ENCODE results near the gene CHRM5.
"Not testable (repeated sequence)": the region's sequence is repeated elsewhere in the genome, so short reads cannot be mapped to it uniquely, and the experiment has no call there.

The CHRM5 gene

DNA sequence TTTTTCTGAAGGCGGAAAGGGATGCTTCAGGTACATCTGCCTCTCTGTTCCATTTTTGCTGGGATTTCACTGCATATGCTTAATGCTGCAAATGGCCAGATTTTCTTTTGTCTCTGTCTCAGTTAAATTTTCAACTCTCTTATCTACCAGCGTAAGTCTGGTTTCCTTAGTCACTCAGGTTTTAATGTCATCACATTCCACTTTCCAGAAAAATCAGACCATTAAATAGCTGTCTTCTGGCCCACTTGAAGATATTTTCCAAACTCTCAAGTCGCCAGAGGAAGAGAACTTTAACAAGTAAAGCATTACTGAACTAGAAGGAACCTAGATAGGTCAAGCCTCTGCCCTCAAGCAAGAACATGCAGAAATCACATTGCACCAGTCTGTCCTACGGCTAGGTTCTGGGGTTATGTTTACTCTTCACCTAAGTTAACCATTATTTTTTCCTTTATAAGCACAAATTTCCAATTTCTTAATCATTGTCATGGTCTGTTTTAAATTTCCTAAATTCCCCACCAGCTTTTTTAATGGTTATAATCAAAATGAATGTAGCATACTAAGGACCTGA, 44.2 kb downstream of the CHRM5 start:
- no peaks in the 10 kb centered on the region for H3K9me3 ChIP-seq (ENCODE audit: control insufficient read depth, low read length)
- H3K27me3 ChIP-seq (replicated peaks; ENCODE audit: control insufficient read depth, insufficient read depth, low read length, poor library complexity, severe bottlenecking), result no peaks in the 10 kb centered on the region
- H3K27ac ChIP-seq (ENCODE audit: insufficient read depth, low read length, poor library complexity, severe bottlenecking), result no peak overlapping the region
- H3K4me3 ChIP-seq (ENCODE audit: insufficient read depth, low read depth, low read length, poor library complexity, severe bottlenecking), result no peak overlapping the region
- H3K4me1 ChIP-seq (ENCODE audit: control insufficient read depth, insufficient read depth, low read length, poor library complexity, severe bottlenecking), result no peaks in the 10 kb centered on the region
- no peaks in the 10 kb centered on the region for H3K36me3 ChIP-seq (ENCODE audit: control insufficient read depth, insufficient read depth, low read length)
- no peak for DNase-seq

DNA sequence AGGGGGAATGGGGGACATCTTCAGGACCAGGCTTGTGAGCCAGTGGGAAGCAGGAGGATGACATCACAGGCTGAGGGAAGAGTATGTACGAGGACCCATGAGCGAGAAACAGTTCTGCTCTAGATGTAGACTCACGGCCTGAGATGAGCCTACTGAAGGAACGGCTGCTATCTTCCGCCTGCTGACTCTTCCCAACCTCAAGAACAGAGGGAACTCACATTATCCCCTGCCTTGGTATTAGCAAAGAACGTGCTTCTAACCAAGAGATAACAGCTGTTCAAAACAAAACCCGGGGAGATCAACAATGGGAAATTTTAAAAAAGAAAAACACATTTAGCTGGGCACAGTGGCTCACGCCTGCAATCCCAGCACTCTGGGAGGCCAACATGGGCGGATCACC, 45.4 kb downstream of the CHRM5 start:
- no peak for DNase-seq
- H3K36me3 ChIP-seq (ENCODE audit: control insufficient read depth, insufficient read depth, low read length), result no peaks in the 10 kb centered on the region
- H3K4me3 ChIP-seq (ENCODE audit: insufficient read depth, low read depth, low read length, poor library complexity, severe bottlenecking), result no peak overlapping the region
- H3K9me3 ChIP-seq (ENCODE audit: control insufficient read depth, low read length), result no peaks in the 10 kb centered on the region
- H3K27ac ChIP-seq (ENCODE audit: insufficient read depth, low read length, poor library complexity, severe bottlenecking), result no peak overlapping the region
- no peaks in the 10 kb centered on the region for H3K27me3 ChIP-seq (replicated peaks; ENCODE audit: control insufficient read depth, insufficient read depth, low read length, poor library complexity, severe bottlenecking)
- no peaks in the 10 kb centered on the region for H3K4me1 ChIP-seq (ENCODE audit: control insufficient read depth, insufficient read depth, low read length, poor library complexity, severe bottlenecking)

DNA sequence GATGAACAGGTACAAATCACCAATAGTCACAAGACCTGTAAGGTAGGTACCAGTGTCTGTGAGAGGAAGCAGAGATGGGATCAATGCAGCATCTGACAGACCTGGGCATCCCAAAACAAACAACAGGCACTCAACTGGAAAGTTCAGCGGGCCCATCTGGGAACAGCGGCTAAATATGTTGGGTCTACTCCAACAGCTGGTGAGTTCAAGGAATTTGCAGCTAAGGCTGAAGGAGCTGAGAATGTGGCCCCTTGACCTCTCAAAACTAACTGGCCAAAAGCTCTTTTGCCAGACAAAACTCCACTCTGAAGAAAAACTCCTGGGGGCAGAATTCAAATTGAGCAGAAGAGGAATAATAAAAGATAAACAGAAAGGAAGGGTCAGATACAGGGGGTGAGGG, 46.3 kb downstream of the CHRM5 start:
- Histone ChIP-seq H3K9me3 (ENCODE audit: control insufficient read depth, low read length) (no peaks in the 10 kb centered on the region), H3K27ac (ENCODE audit: insufficient read depth, low read length, poor library complexity, severe bottlenecking) (no peak overlapping the region), H3K27me3 (replicated peaks; ENCODE audit: control insufficient read depth, insufficient read depth, low read length, poor library complexity, severe bottlenecking) (no peaks in the 10 kb centered on the region), H3K4me3 (ENCODE audit: insufficient read depth, low read depth, low read length, poor library complexity, severe bottlenecking) (no peak overlapping the region), H3K4me1 (ENCODE audit: control insufficient read depth, insufficient read depth, low read length, poor library complexity, severe bottlenecking) (no peaks in the 10 kb centered on the region), H3K36me3 (ENCODE audit: control insufficient read depth, insufficient read depth, low read length) (no peaks in the 10 kb centered on the region)
- no peak for DNase-seq

- Histone ChIP-seq H3K4me3 (ENCODE audit: insufficient read depth, low read depth, low read length, poor library complexity, severe bottlenecking) (no peak overlapping the region), H3K9me3 (ENCODE audit: control insufficient read depth, low read length) (no peaks in the 10 kb centered on the region), H3K27ac (ENCODE audit: insufficient read depth, low read length, poor library complexity, severe bottlenecking) (no peak overlapping the region), H3K36me3 (ENCODE audit: control insufficient read depth, insufficient read depth, low read length) (no peaks in the 10 kb centered on the region), H3K27me3 (replicated peaks; ENCODE audit: control insufficient read depth, insufficient read depth, low read length, poor library complexity, severe bottlenecking) (no peaks in the 10 kb centered on the region), H3K4me1 (ENCODE audit: control insufficient read depth, insufficient read depth, low read length, poor library complexity, severe bottlenecking) (no peaks in the 10 kb centered on the region)
- peak in 2 of 3 donors; percentile 2 to 3 for DNase-seq
These were observed 49.8 kb downstream of the CHRM5 start for GRCh38 chr15:34018021-34018645.

GRCh38 chr15:34018738-34019137, 50.4 kb downstream of the CHRM5 start:
- not testable (repeated sequence) for H3K9me3 ChIP-seq (ENCODE audit: control insufficient read depth, low read length); DNase-seq; H3K36me3 ChIP-seq (ENCODE audit: control insufficient read depth, insufficient read depth, low read length); H3K4me3 ChIP-seq (ENCODE audit: insufficient read depth, low read depth, low read length, poor library complexity, severe bottlenecking); H3K4me1 ChIP-seq (ENCODE audit: control insufficient read depth, insufficient read depth, low read length, poor library complexity, severe bottlenecking); H3K27ac ChIP-seq (ENCODE audit: insufficient read depth, low read length, poor library complexity, severe bottlenecking); H3K27me3 ChIP-seq (replicated peaks; ENCODE audit: control insufficient read depth, insufficient read depth, low read length, poor library complexity, severe bottlenecking)

- no peak for DNase-seq
- no peak overlapping the region for H3K27ac ChIP-seq (ENCODE audit: insufficient read depth, low read length, poor library complexity, severe bottlenecking)
- no peaks in the 10 kb centered on the region for H3K9me3 ChIP-seq (ENCODE audit: control insufficient read depth, low read length)
- H3K4me3 ChIP-seq (ENCODE audit: insufficient read depth, low read depth, low read length, poor library complexity, severe bottlenecking), result no peak overlapping the region
- H3K36me3 ChIP-seq (ENCODE audit: control insufficient read depth, insufficient read depth, low read length), result no peaks in the 10 kb centered on the region
- no peaks in the 10 kb centered on the region for H3K4me1 ChIP-seq (ENCODE audit: control insufficient read depth, insufficient read depth, low read length, poor library complexity, severe bottlenecking)
- H3K27me3 ChIP-seq (replicated peaks; ENCODE audit: control insufficient read depth, insufficient read depth, low read length, poor library complexity, severe bottlenecking), result no peaks in the 10 kb centered on the region
These were observed 51.2 kb downstream of the CHRM5 start for GRCh38 chr15:34019369-34019990.

- Histone ChIP-seq H3K4me1 (ENCODE audit: control insufficient read depth, insufficient read depth, low read length, poor library complexity, severe bottlenecking) (no peaks in the 10 kb centered on the region), H3K9me3 (ENCODE audit: control insufficient read depth, low read length) (no peaks in the 10 kb centered on the region), H3K27me3 (replicated peaks; ENCODE audit: control insufficient read depth, insufficient read depth, low read length, poor library complexity, severe bottlenecking) (no peaks in the 10 kb centered on the region), H3K4me3 (ENCODE audit: insufficient read depth, low read depth, low read length, poor library complexity, severe bottlenecking) (no peak overlapping the region), H3K36me3 (ENCODE audit: control insufficient read depth, insufficient read depth, low read length) (no peaks in the 10 kb centered on the region), H3K27ac (ENCODE audit: insufficient read depth, low read length, poor library complexity, severe bottlenecking) (no peak overlapping the region)
- no peak for DNase-seq
These were observed 55.6 kb downstream of the CHRM5 start for GRCh38 chr15:34023907-34024306.

DNA sequence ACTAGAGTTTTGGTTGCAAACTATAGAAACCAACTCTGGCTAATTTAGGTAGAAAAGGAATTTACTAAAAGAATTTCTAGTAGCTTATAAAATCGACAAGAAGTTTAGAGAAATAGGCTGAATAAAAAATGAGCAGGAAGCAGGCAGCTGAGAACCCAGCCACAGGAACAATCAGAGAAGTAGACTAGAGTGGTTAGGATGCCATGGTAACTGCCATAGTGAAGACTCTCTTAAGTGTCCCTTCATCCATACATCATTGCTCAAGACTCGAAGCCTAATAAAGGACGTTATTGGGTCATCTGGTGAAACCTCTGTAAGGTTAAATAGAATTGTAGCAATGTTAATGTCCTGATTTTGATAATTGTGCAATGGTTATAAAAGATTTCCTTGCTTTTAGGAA, 57.0 kb downstream of the CHRM5 start:
- Histone ChIP-seq H3K36me3 (ENCODE audit: control insufficient read depth, insufficient read depth, low read length) (no peaks in the 10 kb centered on the region), H3K27ac (ENCODE audit: insufficient read depth, low read length, poor library complexity, severe bottlenecking) (no peak overlapping the region), H3K4me3 (ENCODE audit: insufficient read depth, low read depth, low read length, poor library complexity, severe bottlenecking) (no peak overlapping the region), H3K27me3 (replicated peaks; ENCODE audit: control insufficient read depth, insufficient read depth, low read length, poor library complexity, severe bottlenecking) (no peaks in the 10 kb centered on the region), H3K9me3 (ENCODE audit: control insufficient read depth, low read length) (no peaks in the 10 kb centered on the region), H3K4me1 (ENCODE audit: control insufficient read depth, insufficient read depth, low read length, poor library complexity, severe bottlenecking) (no peaks in the 10 kb centered on the region)
- DNase-seq, result no peak

GRCh38 chr15:34027606-34028005, 59.3 kb downstream of the CHRM5 start:
- Histone ChIP-seq H3K27ac (ENCODE audit: insufficient read depth, low read length, poor library complexity, severe bottlenecking) (no peak overlapping the region), H3K36me3 (ENCODE audit: control insufficient read depth, insufficient read depth, low read length) (no peaks in the 10 kb centered on the region), H3K27me3 (replicated peaks; ENCODE audit: control insufficient read depth, insufficient read depth, low read length, poor library complexity, severe bottlenecking) (no peaks in the 10 kb centered on the region), H3K9me3 (ENCODE audit: control insufficient read depth, low read length) (no peaks in the 10 kb centered on the region), H3K4me3 (ENCODE audit: insufficient read depth, low read depth, low read length, poor library complexity, severe bottlenecking) (no peak overlapping the region), H3K4me1 (ENCODE audit: control insufficient read depth, insufficient read depth, low read length, poor library complexity, severe bottlenecking) (no peaks in the 10 kb centered on the region)
- DNase-seq, result no peak

- no peak for DNase-seq
- H3K27ac ChIP-seq (ENCODE audit: insufficient read depth, low read length, poor library complexity, severe bottlenecking), result no peak overlapping the region
- H3K27me3 ChIP-seq (replicated peaks; ENCODE audit: control insufficient read depth, insufficient read depth, low read length, poor library complexity, severe bottlenecking), result no peaks in the 10 kb centered on the region
These were observed 63.9 kb downstream of the CHRM5 start for GRCh38 chr15:34031987-34032760.

More at GRCh38 chr15:34031987-34032760, 63.9 kb downstream of the CHRM5 start:
- Histone ChIP-seq H3K9me3 (ENCODE audit: control insufficient read depth, low read length) (no peaks in the 10 kb centered on the region), H3K4me3 (ENCODE audit: insufficient read depth, low read depth, low read length, poor library complexity, severe bottlenecking) (no peak overlapping the region), H3K4me1 (ENCODE audit: control insufficient read depth, insufficient read depth, low read length, poor library complexity, severe bottlenecking) (no peaks in the 10 kb centered on the region), H3K36me3 (ENCODE audit: control insufficient read depth, insufficient read depth, low read length) (no peaks in the 10 kb centered on the region)
